Measurements from ENCODE around the gene ANXA2. TPM values are rescaled to one million over a fixed set of nuclear protein-coding genes. Genes with fewer than 3 reads are reported as not detected.

ANXA2 gene
- total RNA-seq, 1 experiment from 2014 or later, result 2,114 TPM

- Histone ChIP-seq H3K36me3 (ENCODE audit: low read depth, low read length) (peaks cover 59% of the 10 kb centered on the region), H3K9ac (ENCODE audit: low read length) (no peak overlapping the region), H3K4me3 (ENCODE audit: low read length) (no peak overlapping the region), H3K27ac (ENCODE audit: low read length) (peak overlapping the region; percentile 95; the same call in 1 of the 2 replicates), H3K9me3 (ENCODE audit: low read length) (no peaks in the 10 kb centered on the region), H3K4me1 (ENCODE audit: insufficient read depth, low read length) (peaks cover 40% of the 10 kb centered on the region), H3K27me3 (ENCODE audit: low read length) (no peaks in the 10 kb centered on the region), H2AFZ (ENCODE audit: low read length) (no peak overlapping the region), H3K79me2 (ENCODE audit: low read length) (peaks cover 68% of the 10 kb centered on the region), H3K4me2 (ENCODE audit: low read length) (no peak overlapping the region), H4K20me1 (ENCODE audit: low read length) (peaks cover 35% of the 10 kb centered on the region), H3F3A (ENCODE audit: low read length, unreplicated experiment) (peaks cover 34% of the 10 kb centered on the region), H3K9me2 (replicated peaks; ENCODE audit: low read length) (no peaks in the 10 kb centered on the region)
- ChIA-PET POLR2A (ENCODE audit: unreplicated experiment) (no interaction called here), CTCF (no interaction called here)
- no TSS peak for BruUV-seq (replicated peaks)
- no peak for TF ChIP-seq EZH2 (IDR thresholded peaks at IDR 0.05; ENCODE audit: low read length, unreplicated experiment)
- no peak for TF ChIP-seq CTCF (conservative IDR thresholded peaks at IDR 0.05; ENCODE audit: low read depth, low read length)
- no peak for TF ChIP-seq EZH2phosphoT487 (IDR thresholded peaks at IDR 0.05; ENCODE audit: borderline replicate concordance, low read length)
- no peak for ATAC-seq
- intact Hi-C loops (cut with micrococcal nuclease), result no loop called here
- DNase-seq, result no peak
Measured at GRCh38 chr15:60364612-60364924, 33.2 kb downstream of the ANXA2 start.

- no peak overlapping the region for H2AFZ ChIP-seq (ENCODE audit: low read length)
- peaks cover 35% of the 10 kb centered on the region for H3K4me1 ChIP-seq (ENCODE audit: insufficient read depth, low read length)
- H3K4me2 ChIP-seq (ENCODE audit: low read length), result peak overlapping the region; percentile 42; the same call in 1 of the 2 replicates
- H3K27me3 ChIP-seq (ENCODE audit: low read length), result no peaks in the 10 kb centered on the region
- no peaks in the 10 kb centered on the region for H3K9me2 ChIP-seq (replicated peaks; ENCODE audit: low read length)
- POLR2A ChIA-PET (ENCODE audit: unreplicated experiment), result interaction anchor here (0.5 kb wide), 1 partner anchor 11 kb away, joined by 5 read pairs; no protein-coding TSS in a partner anchor
- no peak overlapping the region for H3K9ac ChIP-seq (ENCODE audit: low read length)
- H3K9me3 ChIP-seq (ENCODE audit: low read length), result no peaks in the 10 kb centered on the region
- peaks cover 29% of the 10 kb centered on the region for H3F3A ChIP-seq (ENCODE audit: low read length, unreplicated experiment)
- peaks cover 34% of the 10 kb centered on the region for H4K20me1 ChIP-seq (ENCODE audit: low read length)
- no peak for ATAC-seq
- CTCF ChIA-PET, result no interaction called here
- peaks cover 68% of the 10 kb centered on the region for H3K79me2 ChIP-seq (ENCODE audit: low read length)
- H3K4me3 ChIP-seq (ENCODE audit: low read length), result no peak overlapping the region
- intact Hi-C loops (cut with micrococcal nuclease), result no loop called here
- H3K27ac ChIP-seq (ENCODE audit: low read length), result peak overlapping the region; percentile 95
- BruUV-seq (replicated peaks), result no TSS peak
- no peak for DNase-seq
- H3K36me3 ChIP-seq (ENCODE audit: low read depth, low read length), result peaks cover 59% of the 10 kb centered on the region
- TF ChIP-seq EZH2 (IDR thresholded peaks at IDR 0.05; ENCODE audit: low read length, unreplicated experiment) (no peak), CTCF (conservative IDR thresholded peaks at IDR 0.05; ENCODE audit: low read depth, low read length) (no peak), EZH2phosphoT487 (IDR thresholded peaks at IDR 0.05; ENCODE audit: borderline replicate concordance, low read length) (no peak)
Measured at GRCh38 chr15:60363903-60364611, 33.7 kb downstream of the ANXA2 start.

- no peak overlapping the region for H3K4me3 ChIP-seq (ENCODE audit: low read length)
- ChIA-PET POLR2A (ENCODE audit: unreplicated experiment) (interaction anchor here (0.7 kb wide), 1 partner anchor 51 kb away, joined by 3 read pairs; no protein-coding TSS in a partner anchor), CTCF (interaction anchor here (1.0 kb wide), 1 partner anchor 12 kb away, joined by 3 read pairs; no protein-coding TSS in a partner anchor)
- H4K20me1 ChIP-seq (ENCODE audit: low read length), result peaks cover 36% of the 10 kb centered on the region
- no peak overlapping the region for H2AFZ ChIP-seq (ENCODE audit: low read length)
- H3K79me2 ChIP-seq (ENCODE audit: low read length), result peaks cover 69% of the 10 kb centered on the region
- BruUV-seq (replicated peaks), result TSS peak; percentile 7
- no peaks in the 10 kb centered on the region for H3K9me2 ChIP-seq (replicated peaks; ENCODE audit: low read length)
- TF ChIP-seq CTCF (conservative IDR thresholded peaks at IDR 0.05; ENCODE audit: low read depth, low read length) (no peak), EZH2phosphoT487 (IDR thresholded peaks at IDR 0.05; ENCODE audit: borderline replicate concordance, low read length) (no peak), EZH2 (IDR thresholded peaks at IDR 0.05; ENCODE audit: low read length, unreplicated experiment) (no peak)
- H3K9me3 ChIP-seq (ENCODE audit: low read length), result no peaks in the 10 kb centered on the region
- peaks cover 29% of the 10 kb centered on the region for H3F3A ChIP-seq (ENCODE audit: low read length, unreplicated experiment)
- H3K27ac ChIP-seq (ENCODE audit: low read length), result peak overlapping the region; percentile 95
- DNase-seq, result no peak
- peaks cover 35% of the 10 kb centered on the region for H3K4me1 ChIP-seq (ENCODE audit: insufficient read depth, low read length)
- H3K9ac ChIP-seq (ENCODE audit: low read length), result peak overlapping the region; percentile 44
- peaks cover 60% of the 10 kb centered on the region for H3K36me3 ChIP-seq (ENCODE audit: low read depth, low read length)
- H3K4me2 ChIP-seq (ENCODE audit: low read length), result peak overlapping the region; percentile 42
- intact Hi-C loops (cut with micrococcal nuclease), result no loop called here
- ATAC-seq, result no peak
- no peaks in the 10 kb centered on the region for H3K27me3 ChIP-seq (ENCODE audit: low read length)
Measured at GRCh38 chr15:60363087-60363549, 34.7 kb downstream of the ANXA2 start.
